Hepatocyte (in vitro differentiated cells): ENCODE results near the gene SHTN1. TPM values are rescaled to one million over a fixed set of nuclear protein-coding genes. Genes with fewer than 3 reads are reported as not detected.

ENCODE experiments used
- DNase-seq: peaks from one replicate; pipeline ENCODE4 v3.0.0-alpha.2; 2016; ENCODE audit warnings: low spot score
- H2AFZ ChIP-seq: fragments of 200-600 bp; sonication (generic); 2 replicates; pipeline ENCODE4 v1.6.0; 2016; ENCODE audit warnings: antibody characterized with exemption, mild to moderate bottlenecking
- H3K27ac ChIP-seq: fragments of 200-600 bp; sonication (generic); 2 replicates; pipeline ENCODE4 v1.5.1; 2016; ENCODE audit warnings: mild to moderate bottlenecking
- H3K27me3 ChIP-seq: fragments of 200-600 bp; sonication (generic); 2 replicates; pipeline ENCODE4 v1.6.1; 2016
- H3K36me3 ChIP-seq: fragments of 200-600 bp; sonication (generic); replicated peaks from 2 replicates; pipeline ENCODE4 v1.5.1; 2016; ENCODE audit warnings: low read depth; ENCODE audit not compliant: insufficient read depth
- H3K4me1 ChIP-seq: fragments of 200-600 bp; sonication (generic); 2 replicates; pipeline ENCODE4 v1.5.1; 2016; ENCODE audit warnings: mild to moderate bottlenecking, moderate library complexity; ENCODE audit not compliant: insufficient read depth
- H3K4me2 ChIP-seq: fragments of 200-600 bp; sonication (generic); 2 replicates; pipeline ENCODE4 v1.6.0; 2016
- H3K4me3 ChIP-seq: fragments of 200-600 bp; sonication (generic); 2 replicates; pipeline ENCODE4 v1.5.1; 2016; ENCODE audit warnings: mild to moderate bottlenecking
- H3K79me2 ChIP-seq: fragments of 200-600 bp; sonication (generic); 2 replicates; pipeline ENCODE4 v1.6.0; 2017; ENCODE audit warnings: mild to moderate bottlenecking
- H3K9me2 ChIP-seq: fragments of 200-600 bp; sonication (generic); replicated peaks from 2 replicates; pipeline ENCODE4 v1.6.0; 2017; ENCODE audit warnings: mild to moderate bottlenecking; ENCODE audit not compliant: insufficient read depth
- H3K9me3 ChIP-seq: fragments of 200-600 bp; sonication (generic); 2 replicates; pipeline ENCODE4 v1.5.1; 2016; ENCODE audit warnings: low read depth, mild to moderate bottlenecking
- H4K20me1 ChIP-seq: fragments of 200-600 bp; sonication (generic); 2 replicates; pipeline ENCODE4 v1.6.0; 2016; ENCODE audit warnings: mild to moderate bottlenecking; ENCODE audit not compliant: insufficient read depth, poor library complexity, severe bottlenecking
- CTCF ChIP-seq: fragments of 200-600 bp; sonication (generic); IDR thresholded peaks from 2 replicates; pipeline ENCODE4 v1.5.1; 2016; ENCODE audit warnings: antibody characterized with exemption, mild to moderate bottlenecking; ENCODE audit not compliant: poor library complexity
- EZH2 ChIP-seq: fragments of 200-600 bp; sonication (generic); IDR thresholded peaks from 2 replicates; pipeline ENCODE4 v1.6.1; 2016; ENCODE audit warnings: antibody characterized with exemption, mild to moderate bottlenecking, borderline replicate concordance
- EZH2phosphoT487 ChIP-seq: fragments of 200-600 bp; sonication (generic); IDR thresholded peaks from one replicate; pipeline ENCODE4 v1.6.1; 2018; ENCODE audit warnings: antibody characterized with exemption, mild to moderate bottlenecking, low read depth, moderate library complexity; ENCODE audit not compliant: unreplicated experiment, severe bottlenecking
- WGBS: methylation state at CpG from one replicate; pipeline ENCODE4 v1.1.6; 2016; ENCODE audit warnings: low lambda C conversion rate; ENCODE audit errors: missing lambda C conversion rate; 5-methylcytosine and 5-hydroxymethylcytosine counted together
- polyA plus RNA-seq: library from polyadenylated mRNA; unstranded; fragments of >200 nt; fragmentation: Nextera tagmentation; extraction: Ambion mirVana; gene quantifications from 2 replicates; pipeline ENCODE4 v1.2.1, GENCODE V29; 2016
- total RNA-seq: library from RNA; depleted of rRNA; stranded (reverse); fragments of >200 nt; gene quantifications from 2 replicates; pipeline ENCODE4 v1.2.3, GENCODE V29; 2014

SHTN1 gene
- total and polyA plus RNA-seq, 2 experiments from 2014 or later = 15.6 to 27.7 TPM

DNA sequence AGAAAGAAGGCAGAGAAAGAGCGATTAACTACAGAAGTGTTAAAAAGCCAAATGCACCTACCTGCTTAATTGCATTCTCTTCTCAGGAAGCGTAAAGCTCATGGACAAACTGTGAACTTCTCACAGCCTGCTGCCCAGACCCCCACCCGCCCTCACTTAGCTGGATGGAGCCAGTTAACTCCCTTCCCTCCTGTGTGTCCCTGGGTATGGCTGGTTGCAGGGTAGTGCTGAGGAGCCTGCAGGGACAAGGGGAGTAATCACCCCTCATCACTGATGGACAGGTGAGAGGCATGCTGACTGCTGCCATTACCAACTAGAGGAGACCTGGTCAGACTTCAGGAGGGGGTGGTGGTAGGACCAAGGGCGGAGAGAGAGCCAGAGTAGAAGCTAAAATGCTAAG lies 118.2 kb downstream of the SHTN1 start:
- TF ChIP-seq EZH2 (no peak), CTCF (no peak), EZH2phosphoT487 (no peak)
- Histone ChIP-seq H3K27ac (no peak overlapping the region), H4K20me1 (no peaks in the 10 kb centered on the region), H3K4me2 (no peak overlapping the region), H3K9me3 (no peaks in the 10 kb centered on the region), H3K9me2 (no peaks in the 10 kb centered on the region), H3K79me2 (no peaks in the 10 kb centered on the region), H3K4me3 (no peak overlapping the region), H3K36me3 (no peaks in the 10 kb centered on the region), H3K4me1 (peaks cover 9% of the 10 kb centered on the region), H2AFZ (no peak overlapping the region), H3K27me3 (no peaks in the 10 kb centered on the region)
- no peak for DNase-seq
- WGBS = 94% methylated on average over 4 of the region's 4 CpGs

GRCh38 chr10:116882639-116883038 lies 122.3 kb downstream of the SHTN1 start:
- no peaks in the 10 kb centered on the region for H3K27me3 ChIP-seq
- no peaks in the 10 kb centered on the region for H3K36me3 ChIP-seq
- H3K9me2 ChIP-seq = no peaks in the 10 kb centered on the region
- H3K4me2 ChIP-seq = no peak overlapping the region
- H3K27ac ChIP-seq = no peak overlapping the region
- 87% methylated on average over 2 of the region's 2 CpGs for WGBS
- H3K79me2 ChIP-seq = no peaks in the 10 kb centered on the region
- H4K20me1 ChIP-seq = no peaks in the 10 kb centered on the region
- DNase-seq = no peak
- no peak overlapping the region for H3K4me3 ChIP-seq
- H3K4me1 ChIP-seq = no peaks in the 10 kb centered on the region
- no peaks in the 10 kb centered on the region for H3K9me3 ChIP-seq
- TF ChIP-seq EZH2phosphoT487 (no peak), EZH2 (no peak), CTCF (no peak)
- H2AFZ ChIP-seq = no peak overlapping the region

DNA sequence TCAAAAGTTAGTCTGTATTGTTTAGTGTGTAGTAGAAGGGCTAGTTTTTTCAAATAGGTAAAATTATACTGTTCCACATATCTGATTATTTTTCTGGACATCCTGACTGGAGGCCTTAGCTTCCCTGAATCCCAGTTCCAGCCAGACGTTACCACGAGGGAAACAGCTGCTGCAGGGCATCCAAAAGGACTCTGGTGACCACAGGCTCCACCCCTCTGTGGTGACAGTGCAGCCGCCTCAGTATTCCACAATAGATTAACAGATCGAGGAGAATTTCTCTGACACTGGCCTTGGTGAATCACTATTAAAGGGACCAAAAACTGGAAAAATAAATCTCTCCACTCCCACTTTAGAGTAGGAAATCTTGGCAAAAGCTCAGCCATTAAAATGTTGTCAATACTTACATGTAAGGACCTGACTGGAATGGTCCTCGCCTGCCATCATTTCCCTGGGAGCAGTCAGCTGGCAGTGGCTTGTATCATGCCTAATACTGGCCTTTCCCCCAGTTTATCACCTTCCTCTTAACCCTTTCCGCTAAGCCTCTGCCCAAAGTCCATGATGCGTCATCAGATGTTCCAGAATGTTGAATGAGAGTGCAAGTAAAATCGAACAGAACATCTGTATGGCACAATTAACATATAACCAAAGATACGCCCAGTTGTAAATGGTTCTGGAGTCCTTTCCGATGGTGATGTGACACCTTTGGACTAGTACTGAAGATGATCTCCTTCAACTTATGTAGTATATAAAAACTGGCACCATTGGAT lies 124.1 kb downstream of the SHTN1 start:
- no peak overlapping the region for H3K27ac ChIP-seq
- H3K4me1 ChIP-seq = no peaks in the 10 kb centered on the region
- 78% methylated on average over 10 of the region's 10 CpGs for WGBS
- no peaks in the 10 kb centered on the region for H3K79me2 ChIP-seq
- H3K36me3 ChIP-seq = no peaks in the 10 kb centered on the region
- no peaks in the 10 kb centered on the region for H3K27me3 ChIP-seq
- no peaks in the 10 kb centered on the region for H4K20me1 ChIP-seq
- no peaks in the 10 kb centered on the region for H3K9me3 ChIP-seq
- H3K4me3 ChIP-seq = no peak overlapping the region
- H3K4me2 ChIP-seq = no peak overlapping the region
- no peaks in the 10 kb centered on the region for H3K9me2 ChIP-seq
- TF ChIP-seq EZH2 (no peak), EZH2phosphoT487 (no peak), CTCF (no peak)
- no peak overlapping the region for H2AFZ ChIP-seq
- no peak for DNase-seq
